GM19193 (cell line): ENCODE measurements around the gene SBF1.

Source experiments
- POLR2A ChIP-seq: IDR thresholded peaks from 4 replicates; pipeline ENCODE4 v1.6.1; 2011; ENCODE audit not compliant: insufficient read depth, insufficient read length; ENCODE audit errors: extremely low read depth

SBF1 gene

DNA sequence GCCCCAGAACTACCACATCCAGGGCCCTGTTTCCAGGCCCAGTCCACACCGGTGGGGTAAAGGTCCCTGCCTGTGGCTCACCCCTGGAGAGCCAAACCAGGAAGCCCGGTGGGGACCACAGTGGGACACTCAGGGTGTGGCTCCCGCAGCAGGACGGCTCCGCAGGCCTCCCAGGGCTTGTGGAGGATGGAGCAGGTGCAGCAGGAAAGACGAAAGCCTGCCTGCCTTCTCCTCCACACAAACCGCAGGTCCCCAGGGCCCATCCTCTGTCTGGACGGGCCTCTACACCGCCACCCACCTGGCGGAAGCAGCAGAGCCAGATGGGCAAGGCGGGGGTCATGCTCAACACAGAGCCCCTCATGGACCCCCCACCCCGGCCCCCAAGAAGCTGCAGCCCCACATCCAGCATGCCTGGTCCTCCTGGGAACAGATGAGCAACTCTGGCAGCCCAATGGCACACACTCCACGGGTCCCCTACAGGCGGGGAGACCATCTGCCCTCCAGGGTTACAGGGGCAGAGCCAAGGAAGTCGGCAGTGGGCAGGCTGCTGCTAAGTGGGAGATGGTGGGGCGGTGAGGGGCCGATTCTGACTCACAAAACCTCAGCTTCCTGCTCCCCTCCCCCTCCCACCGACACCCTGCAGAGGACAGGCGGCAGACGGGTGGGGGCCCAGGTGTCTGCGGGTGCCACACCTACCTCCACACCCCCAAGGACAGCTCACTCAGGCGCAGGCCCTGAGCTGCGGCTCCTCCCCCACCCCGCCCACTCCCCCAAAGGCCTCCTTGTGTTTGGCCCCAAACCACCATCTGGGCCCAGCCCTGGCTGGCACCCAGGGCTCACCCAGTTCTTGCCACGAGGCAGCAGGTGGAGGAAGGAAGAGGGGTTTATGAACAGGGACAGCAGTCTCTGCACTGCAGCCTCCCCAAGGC, 5.2 kb downstream of the SBF1 start:
- peak; percentile 61 for TF ChIP-seq POLR2A

DNA sequence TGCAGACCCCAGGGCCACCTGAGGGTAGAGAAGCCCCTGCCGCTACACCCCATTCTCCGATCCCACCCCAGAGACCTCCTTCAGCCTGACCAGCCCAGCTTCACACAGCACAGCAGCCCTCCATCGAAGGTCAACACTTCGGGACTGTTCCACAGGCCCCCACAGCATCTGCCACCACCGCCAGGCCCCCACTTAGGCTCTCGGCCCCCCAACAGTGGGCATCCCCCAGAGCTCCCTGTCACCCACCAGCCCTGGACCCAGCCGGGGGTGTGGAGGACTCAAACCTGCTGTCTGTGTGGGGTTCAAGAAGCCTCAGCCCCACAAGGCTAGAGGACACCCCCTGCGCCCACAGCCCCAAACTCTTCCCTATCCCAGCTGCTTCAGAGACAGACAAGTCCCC, 6.2 kb downstream of the SBF1 start:
- no peak for TF ChIP-seq POLR2A

DNA sequence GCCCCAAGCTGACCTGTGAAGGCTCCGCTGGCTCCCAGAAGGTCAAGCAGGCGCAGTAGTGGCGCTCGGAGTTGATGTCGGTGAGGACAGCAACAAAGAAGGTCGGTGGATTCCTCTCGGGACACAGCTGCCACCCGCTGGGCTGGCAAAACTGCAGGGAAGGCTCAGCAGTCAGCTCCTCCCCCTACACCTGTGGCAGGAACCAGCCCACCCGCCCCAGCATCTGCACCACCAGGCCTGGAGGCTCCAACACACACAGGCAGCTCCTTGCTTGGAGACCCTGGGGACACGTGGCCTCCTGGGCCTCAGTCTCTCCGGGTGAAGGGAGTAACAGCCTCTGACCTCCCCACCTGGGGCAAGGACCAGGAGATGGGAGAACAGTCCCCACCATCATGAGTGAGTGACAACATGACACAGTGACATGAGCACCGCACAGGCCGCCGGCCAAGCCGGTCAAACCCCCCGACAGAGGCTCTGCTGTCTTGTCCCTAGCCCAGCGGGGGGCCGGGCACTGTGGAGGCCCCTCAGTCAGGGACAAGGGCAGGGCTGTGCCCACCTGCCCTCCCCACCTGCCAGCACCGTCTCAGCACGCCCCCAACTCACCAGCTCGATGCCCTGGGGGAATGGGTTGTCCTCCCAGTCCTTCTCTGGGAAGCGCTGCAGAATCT, 6.9 kb downstream of the SBF1 start:
- no peak for TF ChIP-seq POLR2A

DNA sequence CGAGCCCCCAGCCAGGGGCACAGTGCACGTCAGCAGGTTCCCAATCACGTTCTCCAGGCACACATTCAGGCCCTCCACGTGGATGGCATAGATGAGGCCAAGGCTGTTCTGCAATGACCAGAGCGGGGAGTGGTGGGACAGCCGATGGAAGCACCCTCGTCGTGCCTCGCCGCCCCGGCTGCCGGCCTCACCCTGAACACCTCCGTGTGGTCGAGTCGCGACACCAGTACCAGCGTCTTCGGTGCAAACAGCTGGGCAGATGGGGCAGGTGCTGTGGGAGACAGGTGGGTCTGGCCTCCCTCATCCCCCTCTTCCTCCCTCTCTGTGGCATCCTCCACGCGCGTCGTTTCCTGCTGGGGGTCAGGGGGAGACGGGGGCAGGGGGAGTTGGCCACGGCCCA, 7.5 kb downstream of the SBF1 start:
- TF ChIP-seq POLR2A: no peak

DNA sequence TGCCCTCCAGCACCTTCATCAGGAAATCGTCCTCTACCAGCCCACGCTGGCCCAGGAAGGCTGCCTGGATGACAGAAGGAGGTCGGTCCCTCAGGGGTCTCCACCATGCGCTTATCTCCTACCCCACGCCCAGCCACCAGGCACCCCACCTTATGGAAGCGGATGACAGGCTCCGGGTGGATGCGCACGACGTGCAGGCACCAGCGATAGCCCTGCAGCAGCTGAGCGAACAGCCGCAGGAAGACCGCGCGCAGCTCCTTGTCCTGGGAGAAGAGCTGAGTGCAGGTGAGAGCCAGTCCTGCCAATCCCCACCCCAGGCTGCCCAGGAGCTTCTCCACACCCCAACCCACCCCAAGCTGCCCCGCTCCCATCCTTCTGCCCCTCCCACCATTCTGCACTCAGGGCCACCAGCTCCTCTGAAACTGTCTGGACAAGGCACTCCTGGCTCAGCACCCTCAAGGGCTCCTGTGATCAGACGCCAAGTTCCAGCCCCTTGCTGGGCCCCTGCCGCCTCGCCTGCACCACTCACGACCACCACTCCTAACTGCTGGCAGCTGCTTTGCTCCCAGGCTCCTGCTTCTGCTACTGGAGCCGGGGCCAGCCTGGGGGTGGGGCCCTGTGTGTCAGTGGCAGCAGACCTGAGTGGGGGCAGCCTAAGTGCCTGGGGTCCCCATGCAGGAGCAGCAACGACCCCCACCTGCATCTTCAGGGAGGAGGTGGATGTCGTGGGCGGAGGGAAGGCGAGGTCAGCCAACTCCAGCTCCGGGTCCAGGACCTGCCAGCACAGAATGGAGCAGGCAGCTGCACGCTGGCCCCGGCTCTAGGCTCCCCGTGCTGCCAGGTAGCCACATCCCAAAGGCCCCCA, 9.5 kb downstream of the SBF1 start:
- no peak for TF ChIP-seq POLR2A

DNA sequence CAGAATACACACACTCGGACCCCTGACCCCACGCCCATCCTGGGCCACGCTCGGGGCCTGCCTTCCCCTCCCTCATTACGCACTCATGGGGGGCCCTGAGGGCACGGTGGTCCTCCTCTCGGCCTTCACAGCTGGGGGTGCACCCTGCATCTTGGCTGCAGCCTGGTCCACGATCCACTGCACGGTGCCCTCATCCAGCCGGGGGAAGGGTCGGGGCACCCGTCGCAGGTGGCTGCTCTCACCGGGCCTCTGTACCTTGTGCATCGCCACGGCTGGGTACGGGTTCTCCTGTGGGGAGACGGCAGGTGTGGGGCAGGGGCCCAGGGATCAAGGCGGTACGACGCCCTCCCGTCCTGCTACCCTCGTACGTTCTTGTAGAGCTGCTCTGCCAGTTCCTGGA, 10.4 kb downstream of the SBF1 start:
- no peak for TF ChIP-seq POLR2A

DNA sequence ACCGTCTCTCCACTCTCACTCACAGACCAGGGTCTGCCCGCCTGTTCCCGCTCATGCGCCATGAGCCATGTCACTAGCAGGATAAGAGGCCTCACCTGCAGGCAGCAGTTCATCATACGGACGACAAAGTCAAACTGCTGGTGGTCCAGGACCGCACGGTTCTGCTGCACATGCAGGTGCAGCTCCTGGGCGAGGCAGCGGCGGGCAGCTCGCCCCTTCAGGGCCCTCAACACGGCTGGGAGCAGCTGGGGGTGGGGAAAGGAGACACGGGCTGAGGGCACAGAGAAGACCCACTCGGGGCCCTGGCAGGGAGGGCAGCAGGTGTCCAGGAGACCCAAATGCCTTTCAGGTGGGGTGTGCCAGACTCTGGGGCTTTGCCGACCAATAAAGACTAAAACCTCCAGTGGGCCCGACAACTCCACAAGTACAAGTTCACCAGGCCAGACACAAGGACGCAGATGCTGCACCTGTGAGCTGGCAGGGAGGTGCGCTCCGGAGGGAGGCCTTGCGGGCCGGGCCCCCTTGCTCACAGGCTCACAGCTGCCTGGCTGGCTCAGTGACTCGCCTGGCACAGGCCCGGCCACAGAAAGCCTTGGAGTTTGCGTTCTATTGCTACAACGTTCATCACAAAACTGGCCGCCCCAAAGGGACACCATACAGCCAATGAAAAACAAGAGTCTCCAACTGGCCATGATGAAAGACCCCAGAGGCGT, 11.5 kb downstream of the SBF1 start:
- TF ChIP-seq POLR2A: no peak

DNA sequence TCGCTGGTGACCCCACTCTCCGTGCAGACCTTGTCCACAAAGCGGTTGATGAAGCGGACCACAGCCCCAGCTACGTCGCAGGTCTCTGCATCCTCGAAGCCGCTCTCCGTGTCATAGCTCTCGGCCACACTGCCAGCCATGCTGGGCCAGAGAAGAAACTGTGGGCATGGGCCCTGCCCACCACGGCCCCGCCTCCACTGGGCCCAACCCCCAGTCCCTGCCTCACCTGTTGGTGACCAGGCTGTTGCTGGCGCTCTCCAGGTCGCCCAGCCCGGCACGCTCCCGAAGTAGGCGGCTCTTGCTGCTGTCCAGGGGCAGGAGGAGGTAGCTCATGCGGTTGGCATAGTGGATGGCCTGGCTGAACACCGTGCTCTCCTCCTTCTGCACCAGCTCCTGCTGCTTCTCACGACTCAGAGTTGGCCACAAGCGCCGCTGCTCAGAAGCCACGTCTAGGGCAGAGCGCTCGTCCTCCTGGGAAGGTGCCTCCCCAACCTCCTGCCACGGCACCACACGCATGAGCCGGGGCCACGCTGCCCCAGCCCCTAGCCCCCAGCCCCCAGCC, 12.8 kb downstream of the SBF1 start:
- no peak for TF ChIP-seq POLR2A

DNA sequence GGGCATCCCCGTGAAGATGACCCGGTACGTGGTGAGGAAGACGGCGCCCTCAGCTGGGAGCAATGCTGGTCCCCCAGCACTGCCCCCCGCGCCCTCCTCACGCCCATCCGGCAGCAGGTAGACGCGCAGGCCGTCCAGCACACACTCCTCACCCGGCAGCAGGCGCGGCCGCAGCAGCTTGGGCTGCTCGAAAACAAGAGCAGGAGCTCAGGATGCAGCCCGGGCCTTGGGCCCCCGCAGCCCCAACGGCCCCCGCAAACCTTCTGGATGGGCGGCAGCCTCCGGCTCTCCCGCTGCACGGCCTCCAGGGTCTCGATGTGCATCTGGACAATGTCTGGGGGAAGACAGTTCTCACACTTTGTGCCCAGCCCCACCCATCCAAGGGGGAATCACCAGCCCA, 13.3 kb downstream of the SBF1 start:
- TF ChIP-seq POLR2A: no peak

DNA sequence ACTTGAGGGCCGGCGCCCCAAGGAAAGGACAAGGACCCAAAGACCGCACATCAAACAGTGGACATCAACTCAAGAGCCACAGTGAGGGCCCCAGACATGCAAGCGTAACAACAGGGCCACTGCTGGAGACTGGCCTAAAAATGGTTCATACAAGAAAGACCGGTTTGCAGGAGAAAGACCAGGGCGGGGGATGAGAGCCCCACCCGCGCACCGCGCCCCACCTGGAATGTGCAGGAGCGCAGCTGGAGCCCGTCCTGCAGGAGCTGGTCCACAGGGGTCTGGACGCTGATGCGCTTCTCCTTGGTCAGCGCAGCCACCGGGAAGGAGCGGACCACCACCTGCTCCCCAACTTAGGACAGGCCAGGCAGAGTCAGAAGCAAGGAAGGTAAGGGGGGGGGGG, 13.9 kb downstream of the SBF1 start:
- no peak for TF ChIP-seq POLR2A

DNA sequence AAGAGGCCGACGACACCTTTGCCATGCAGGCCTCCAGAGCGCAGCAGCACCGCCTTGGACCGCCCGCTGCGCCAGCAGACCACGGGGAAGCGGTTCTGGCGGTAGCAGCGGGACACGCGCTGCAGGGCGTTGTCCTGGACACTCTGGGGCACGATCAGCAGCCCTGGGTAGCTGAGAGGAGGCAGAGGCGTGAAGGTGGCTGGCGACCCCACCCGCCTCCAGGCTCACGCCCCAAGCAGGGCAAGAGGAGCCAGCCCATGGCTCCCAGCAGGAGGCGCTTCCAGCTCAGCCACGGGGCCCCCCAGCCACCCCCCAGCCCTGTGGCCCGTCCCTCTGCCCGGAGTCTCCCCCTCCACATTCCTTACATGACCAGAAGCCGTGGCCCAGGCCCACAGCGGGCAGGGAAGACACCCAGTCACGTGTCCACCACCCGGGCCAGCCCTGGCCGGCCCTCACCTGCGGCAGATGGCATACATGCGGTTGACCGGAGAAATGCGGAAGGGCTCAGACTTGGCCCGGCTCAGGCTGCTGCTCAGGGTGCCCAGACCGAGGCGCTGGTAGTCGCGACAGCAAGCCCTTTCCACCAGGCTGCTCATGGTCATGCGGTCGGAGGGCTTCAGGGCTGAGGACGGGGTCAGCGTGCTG, 15.2 kb downstream of the SBF1 start:
- TF ChIP-seq POLR2A: no peak

DNA sequence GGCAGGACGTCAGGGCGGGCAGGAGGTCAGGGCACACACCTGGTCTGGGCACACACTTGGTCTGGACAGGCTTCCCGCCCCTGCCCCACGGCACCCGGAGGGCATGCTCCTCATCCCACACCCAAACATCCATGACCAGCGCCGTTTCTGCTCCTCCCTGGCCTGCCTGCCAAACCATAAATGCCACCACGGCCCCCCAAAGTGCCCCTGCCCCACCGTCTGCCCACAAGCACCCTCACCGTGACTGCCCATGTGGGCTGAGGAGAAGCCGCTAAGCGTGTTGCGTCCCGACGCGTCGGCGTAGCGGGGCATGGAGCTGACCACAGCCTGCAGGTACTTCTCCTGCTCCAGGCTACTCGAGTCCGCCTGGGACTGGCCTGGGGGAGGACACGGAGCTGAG, 15.8 kb downstream of the SBF1 start:
- no peak for TF ChIP-seq POLR2A

DNA sequence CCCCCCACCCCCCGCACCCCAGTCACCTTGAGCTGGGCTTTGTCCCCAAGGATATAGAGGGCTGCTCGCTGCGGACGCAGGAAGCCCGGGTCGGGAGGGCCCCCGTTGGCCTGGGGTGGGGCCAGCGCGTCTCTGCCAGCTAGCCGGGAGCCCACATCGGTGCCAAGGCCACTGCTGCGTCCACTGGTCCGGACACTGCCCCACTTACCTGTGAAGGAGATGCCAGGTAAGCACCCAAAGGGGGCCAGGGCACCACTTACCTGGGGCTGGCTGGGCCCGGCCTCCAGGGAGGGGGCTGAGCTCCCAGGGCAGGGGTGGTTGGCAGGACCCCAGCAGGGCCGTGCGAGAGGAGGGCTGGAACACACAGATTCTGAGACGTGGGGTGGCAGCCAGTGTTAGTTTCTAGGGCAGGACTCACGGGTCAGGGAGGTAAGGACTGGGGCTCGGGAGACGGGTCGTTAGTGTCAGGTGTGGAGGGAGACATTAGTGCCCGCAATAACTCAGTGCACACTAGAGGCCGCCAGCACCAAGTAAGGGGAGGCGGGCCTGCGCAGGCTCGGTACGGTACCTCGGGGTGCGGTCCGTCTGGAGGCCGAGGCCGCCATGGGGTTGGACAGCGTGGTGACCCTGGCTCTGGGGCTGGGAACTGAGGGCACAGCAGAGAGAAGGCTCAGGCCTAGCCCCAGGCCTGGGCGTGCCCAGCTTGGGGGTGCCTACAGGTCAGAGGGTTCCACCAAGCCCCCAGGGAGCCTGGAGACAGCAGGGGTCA, 18.2 kb downstream of the SBF1 start:
- no peak for TF ChIP-seq POLR2A
